ENCODE results near the gene WDR53. TPM values are rescaled to one million over a fixed set of nuclear protein-coding genes. Genes with fewer than 3 reads are reported as not detected.
"Not testable (repeated sequence)": the region's sequence is repeated elsewhere in the genome, so short reads cannot be mapped to it uniquely, and the experiment has no call there.

WDR53 gene
- total RNA-seq, 4 donors from 2014 or later, result 3.8 to 8.7 (median 5.6) TPM

- Histone ChIP-seq H3K4me3 (no peak overlapping the region), H3K36me3 (peaks cover 2 to 34% (median 11%) of the 10 kb centered on the region in 4 donors), H3K9me3 (no peaks in the 10 kb centered on the region), H3K4me1 (no peaks in the 10 kb centered on the region), H3K27me3 (no peaks in the 10 kb centered on the region), H3K27ac (replicated peaks in 1 of 4) (no peak overlapping the region)
- TF ChIP-seq POLR2AphosphoS5 (IDR thresholded peaks at IDR 0.05) (no peak), CTCF (IDR thresholded peaks at IDR 0.05) (no peak), EP300 (IDR thresholded peaks at IDR 0.05) (no peak), POLR2A (IDR thresholded peaks at IDR 0.05; ENCODE audit: low read depth) (no peak)
- intact Hi-C loops (cut with DNase I), result no loop called here
- no peak for DNase-seq (ENCODE audit: extremely low spot score)
- WGBS, result 72% methylated on average over 3 of the region's 3 CpGs
Measured at GRCh38 chr3:196555295-196555694, 13.1 kb downstream of the WDR53 start.

GRCh38 chr3:196554205-196554604 lies 14.1 kb downstream of the WDR53 start:
- intact Hi-C loops (cut with DNase I), result no loop called here
- Histone ChIP-seq H3K4me3 (no peak overlapping the region), H3K27me3 (no peaks in the 10 kb centered on the region), H3K4me1 (no peaks in the 10 kb centered on the region), H3K27ac (replicated peaks in 1 of 4) (no peak overlapping the region), H3K36me3 (peaks cover 0 to 23% (median 5%) of the 10 kb centered on the region in 4 donors), H3K9me3 (no peaks in the 10 kb centered on the region)
- DNase-seq (ENCODE audit: extremely low spot score), result no peak
- 61% methylated on average over 3 of the region's 3 CpGs for WGBS
- TF ChIP-seq POLR2A (IDR thresholded peaks at IDR 0.05; ENCODE audit: low read depth), result no peak
- TF ChIP-seq CTCF (IDR thresholded peaks at IDR 0.05), result no peak
- TF ChIP-seq EP300 (IDR thresholded peaks at IDR 0.05), result no peak
- no peak for TF ChIP-seq POLR2AphosphoS5 (IDR thresholded peaks at IDR 0.05)

- Histone ChIP-seq H3K4me1 (no peaks in the 10 kb centered on the region), H3K27me3 (no peaks in the 10 kb centered on the region), H3K27ac (replicated peaks in 1 of 4) (no peak overlapping the region), H3K9me3 (no peaks in the 10 kb centered on the region), H3K4me3 (no peak overlapping the region), H3K36me3 (peaks cover 0 to 18% (median 3%) of the 10 kb centered on the region in 4 donors)
- TF ChIP-seq POLR2A (IDR thresholded peaks at IDR 0.05; ENCODE audit: low read depth), result no peak
- no peak for TF ChIP-seq POLR2AphosphoS5 (IDR thresholded peaks at IDR 0.05)
- TF ChIP-seq CTCF (IDR thresholded peaks at IDR 0.05), result no peak
- no peak for TF ChIP-seq EP300 (IDR thresholded peaks at IDR 0.05)
- no peak for DNase-seq (ENCODE audit: extremely low spot score)
- intact Hi-C loops (cut with DNase I), result no loop called here
- WGBS, result 95% methylated on average over 9 of the region's 9 CpGs
Measured at GRCh38 chr3:196553551-196553950, 14.8 kb downstream of the WDR53 start.

- TF ChIP-seq CTCF (IDR thresholded peaks at IDR 0.05), result no peak
- TF ChIP-seq POLR2AphosphoS5 (IDR thresholded peaks at IDR 0.05), result no peak
- no peak for TF ChIP-seq EP300 (IDR thresholded peaks at IDR 0.05)
- TF ChIP-seq POLR2A (IDR thresholded peaks at IDR 0.05; ENCODE audit: low read depth), result no peak
- intact Hi-C loops (cut with DNase I), result no loop called here
- no peaks in the 10 kb centered on the region for H3K9me3 ChIP-seq
Measured at GRCh38 chr3:196552253-196552652, 16.1 kb downstream of the WDR53 start.

GRCh38 chr3:196550172-196550571 lies 18.2 kb downstream of the WDR53 start:
- WGBS, result 87% methylated on average over 3 of the region's 3 CpGs
- H3K4me1 ChIP-seq; intact Hi-C loops (cut with DNase I); H3K27ac ChIP-seq (replicated peaks in 1 of 4); H3K9me3 ChIP-seq; DNase-seq (ENCODE audit: extremely low spot score); H3K4me3 ChIP-seq; H3K27me3 ChIP-seq: not testable (repeated sequence)
- H3K36me3 ChIP-seq, result peaks cover 0 to 13% (median 3%) of the 10 kb centered on the region in 4 donors

More at GRCh38 chr3:196552253-196552652, 16.1 kb downstream of the WDR53 start:
- WGBS, result 98% methylated on average over 5 of the region's 5 CpGs
- Histone ChIP-seq H3K27me3 (no peaks in the 10 kb centered on the region), H3K4me1 (no peaks in the 10 kb centered on the region), H3K4me3 (no peak overlapping the region), H3K27ac (replicated peaks in 1 of 4) (no peak overlapping the region), H3K36me3 (peaks cover 0 to 17% (median 3%) of the 10 kb centered on the region in 4 donors)
- no peak for DNase-seq (ENCODE audit: extremely low spot score)

GRCh38 chr3:196549312-196549711 lies 19.0 kb downstream of the WDR53 start:
- H3K4me1 ChIP-seq; intact Hi-C loops (cut with DNase I); H3K4me3 ChIP-seq; H3K9me3 ChIP-seq; H3K27me3 ChIP-seq; DNase-seq (ENCODE audit: extremely low spot score); H3K27ac ChIP-seq (replicated peaks in 1 of 4); H3K36me3 ChIP-seq: not testable (repeated sequence)
- 100% methylated on average over 1 of the region's 1 CpG for WGBS
